ENCODE data around the gene EPS8L1. TPM values are rescaled to one million over a fixed set of nuclear protein-coding genes. Genes with fewer than 3 reads are reported as not detected.
A peak's percentile ranks its signal among the peaks of the same experiment; 100 is the strongest.

The EPS8L1 gene
- total RNA-seq, 1 donor from 2014 or later: 33.8 TPM

GRCh38 chr19:55066107-55066709, 9.5 kb upstream of the EPS8L1 start:
- no peak for DNase-seq (ENCODE audit: low read depth)
- TF ChIP-seq CTCF (conservative IDR thresholded peaks at IDR 0.05; ENCODE audit: low read depth, low read length): no peak
- H3K4me3 ChIP-seq (ENCODE audit: low read depth, low read length): no peak overlapping the region

GRCh38 chr19:55067869-55068268, 7.8 kb upstream of the EPS8L1 start:
- no peak overlapping the region for H3K4me3 ChIP-seq (ENCODE audit: low read depth, low read length)
- DNase-seq (ENCODE audit: low read depth): no peak
- no peak for TF ChIP-seq CTCF (conservative IDR thresholded peaks at IDR 0.05; ENCODE audit: low read depth, low read length)

GRCh38 chr19:55068950-55069864, 6.5 kb upstream of the EPS8L1 start:
- TF ChIP-seq CTCF (conservative IDR thresholded peaks at IDR 0.05; ENCODE audit: low read depth, low read length): no peak
- H3K4me3 ChIP-seq (ENCODE audit: low read depth, low read length): peak overlapping the region; percentile 44
- no peak for DNase-seq (ENCODE audit: low read depth)

GRCh38 chr19:55069865-55070197, 5.8 kb upstream of the EPS8L1 start:
- no peak for TF ChIP-seq CTCF (conservative IDR thresholded peaks at IDR 0.05; ENCODE audit: low read depth, low read length)
- DNase-seq (ENCODE audit: low read depth): no peak
- H3K4me3 ChIP-seq (ENCODE audit: low read depth, low read length): no peak overlapping the region

- H3K4me3 ChIP-seq (ENCODE audit: low read depth, low read length): no peak overlapping the region
- TF ChIP-seq CTCF (conservative IDR thresholded peaks at IDR 0.05; ENCODE audit: low read depth, low read length): no peak
- DNase-seq (ENCODE audit: low read depth): no peak
Observed at GRCh38 chr19:55070466-55071128, 5.1 kb upstream of the EPS8L1 start.

- no peak for DNase-seq (ENCODE audit: low read depth)
- no peak overlapping the region for H3K4me3 ChIP-seq (ENCODE audit: low read depth, low read length)
- TF ChIP-seq CTCF (conservative IDR thresholded peaks at IDR 0.05; ENCODE audit: low read depth, low read length): no peak
Observed at GRCh38 chr19:55071129-55071502, 4.6 kb upstream of the EPS8L1 start.
